ENCODE data around the gene KRTAP13-3.

Gene KRTAP13-3

GRCh38 chr21:30425826-30426225 is at the start of gene KRTAP13-3:
TSS of gene KRTAP13-3 (minus strand) at chr21:30425926. CDS start at chr21:30425912, 14 bp downstream.
- no peak for DNase-seq (ENCODE audit: low read depth)

DNA sequence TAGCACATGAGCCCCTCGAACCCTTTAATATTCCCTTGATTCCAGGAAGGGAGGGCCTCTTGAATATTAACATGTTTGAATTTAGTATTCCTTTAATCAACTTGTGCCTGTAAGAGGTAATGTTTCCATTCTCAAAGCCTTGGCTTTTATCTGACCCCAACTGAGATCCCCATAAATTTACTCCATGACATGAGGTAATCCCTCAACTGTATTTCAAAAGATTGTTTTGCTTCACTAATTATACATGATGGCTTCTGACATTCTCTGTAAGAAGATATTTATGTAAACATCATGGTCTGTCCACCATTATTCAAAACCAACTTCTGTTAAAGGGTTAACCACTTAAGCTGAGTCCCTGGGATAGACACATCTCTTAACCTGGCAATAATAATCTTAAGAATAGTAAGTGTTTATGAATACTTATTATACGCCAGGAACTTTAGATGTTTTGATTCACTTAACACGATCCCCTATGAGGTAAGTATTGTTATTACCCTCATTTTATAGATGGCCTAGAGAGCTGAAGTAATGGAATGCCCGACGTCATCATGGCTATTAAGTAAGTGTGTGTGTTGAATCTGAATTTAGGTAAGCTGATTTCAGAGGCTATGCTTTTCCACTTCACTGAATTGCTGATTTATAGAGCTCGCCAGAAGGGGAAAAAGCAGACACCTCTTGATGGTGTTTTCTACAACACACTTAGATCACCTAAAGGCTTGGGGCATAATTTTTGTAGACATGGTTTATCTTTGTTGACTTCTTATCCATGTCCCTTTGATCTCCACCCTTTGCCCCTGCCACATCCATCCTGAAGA is 43.4 kb upstream of the KRTAP13-3 start:
- DNase-seq (ENCODE audit: low read depth): no peak

- DNase-seq (ENCODE audit: low read depth): no peak
Observed at GRCh38 chr21:30463713-30464112, 38.0 kb upstream of the KRTAP13-3 start.

- no peak for DNase-seq (ENCODE audit: low read depth)
Observed at GRCh38 chr21:30448514-30448913, 22.8 kb upstream of the KRTAP13-3 start.

DNA sequence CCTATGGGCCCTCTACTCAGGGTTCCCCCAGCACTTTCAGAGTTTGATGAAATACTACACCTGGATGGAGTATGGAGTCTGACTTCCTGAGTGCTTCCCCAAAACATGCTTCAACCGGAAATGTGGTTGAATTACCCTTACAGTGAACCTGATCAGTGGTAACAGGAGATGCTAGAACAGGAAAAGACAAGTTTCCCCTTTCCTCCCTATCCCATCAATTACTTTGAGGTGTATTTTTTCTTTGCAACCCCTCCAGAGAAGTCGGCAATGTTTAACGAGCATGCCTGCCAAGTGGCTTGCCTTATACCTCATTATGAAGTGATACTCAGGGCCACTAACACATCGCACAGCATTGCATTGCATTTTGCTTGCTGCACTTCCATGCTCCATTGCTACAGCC is 21.3 kb upstream of the KRTAP13-3 start:
- no peak for DNase-seq (ENCODE audit: low read depth)

DNA sequence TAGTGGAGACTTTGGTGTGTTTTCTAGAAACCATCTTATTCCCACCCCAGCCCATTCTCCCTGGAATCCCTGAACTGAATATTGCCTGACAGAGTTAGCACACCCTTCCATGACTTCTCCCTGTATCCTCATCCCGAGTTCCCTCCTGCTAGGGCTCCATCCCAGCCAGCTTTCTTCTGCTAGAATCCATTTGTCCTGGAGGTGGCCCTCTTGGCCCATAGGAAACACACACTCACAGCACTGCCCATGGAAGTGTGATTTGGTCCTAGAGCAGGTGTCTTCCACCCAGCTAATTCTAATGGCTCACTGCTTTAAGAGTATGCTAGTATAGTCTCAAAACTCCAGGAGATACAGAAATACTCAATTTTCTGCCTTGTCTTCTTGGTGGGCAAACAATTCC is 18.5 kb upstream of the KRTAP13-3 start:
- no peak for DNase-seq (ENCODE audit: low read depth)

DNA sequence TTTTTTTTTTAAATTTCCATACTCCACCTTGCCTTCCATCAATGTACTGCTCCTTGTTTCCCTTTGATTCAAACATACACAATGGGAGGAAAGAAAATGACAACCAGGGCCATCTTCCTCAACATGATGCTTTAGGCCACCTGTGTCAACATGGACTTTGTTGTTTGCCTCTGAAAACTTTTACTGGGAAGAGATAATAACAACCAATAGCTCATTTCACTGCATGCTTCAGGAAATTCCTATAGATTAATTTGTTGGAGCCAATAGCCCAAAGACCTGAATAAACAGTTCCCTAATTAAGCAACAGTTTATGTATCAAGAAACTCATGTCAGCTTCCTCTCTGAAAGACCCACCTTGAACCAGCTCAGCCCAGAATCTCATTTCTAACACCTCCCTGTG is 17.5 kb upstream of the KRTAP13-3 start:
- DNase-seq (ENCODE audit: low read depth): no peak

DNA sequence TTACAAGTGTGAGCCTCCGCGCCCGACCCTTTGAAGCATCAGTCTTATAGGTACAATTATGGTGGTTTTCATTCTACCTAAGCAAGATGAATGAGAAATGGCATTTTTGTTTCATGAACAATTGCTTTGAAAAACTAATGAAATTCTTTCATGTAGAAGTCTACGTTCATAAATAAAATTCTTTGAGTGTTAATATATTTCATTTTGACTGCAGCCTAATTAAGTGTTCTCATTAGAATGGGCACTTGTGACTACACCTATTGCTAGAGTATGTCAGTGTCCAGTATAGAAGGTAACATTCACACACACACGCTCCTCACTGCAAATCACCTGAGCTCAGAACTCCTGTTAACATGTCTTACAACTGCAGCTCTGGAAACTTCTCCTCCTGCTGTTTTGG is 14.2 kb upstream of the KRTAP13-3 start, which contains the start of gene KRTAP15-1:
Gene KRTAP15-1, plus strand, starts transcription at position 301 of the 400 bp plus-strand sequence. Its CDS starts 53 bp downstream, at position 354.
- no peak for DNase-seq (ENCODE audit: low read depth)

GRCh38 chr21:30437010-30437565 is 11.4 kb upstream of the KRTAP13-3 start:
- DNase-seq (ENCODE audit: low read depth): no peak

DNA sequence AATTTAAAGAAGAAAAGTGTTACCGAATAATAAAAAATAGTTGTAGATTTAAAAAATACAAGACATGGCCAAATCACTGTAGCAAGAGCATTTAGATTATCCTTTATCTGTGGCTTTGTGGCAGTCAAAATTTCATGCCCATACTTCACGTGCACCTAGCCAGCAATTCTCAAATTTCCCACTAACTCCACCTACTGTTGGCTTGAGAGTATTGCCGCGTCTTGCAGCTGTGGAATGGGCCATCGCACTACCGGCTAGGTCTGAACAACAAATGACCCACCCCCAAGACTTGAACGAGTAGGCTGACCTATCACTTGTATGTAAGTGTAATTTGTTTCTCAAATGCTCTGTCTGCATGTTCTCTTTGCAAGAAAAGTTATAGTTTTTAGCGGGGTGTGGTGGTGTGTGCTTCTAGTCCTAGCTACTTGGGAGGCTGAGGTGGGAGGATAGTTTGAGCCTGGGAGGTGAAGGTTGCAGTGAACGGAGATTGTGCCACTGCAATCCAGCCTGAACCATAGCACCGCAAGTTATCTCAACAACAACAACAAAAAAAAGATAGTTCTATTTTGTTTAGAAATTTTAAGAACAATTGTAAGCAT is 8.4 kb upstream of the KRTAP13-3 start:
- no peak for DNase-seq (ENCODE audit: low read depth)

DNA sequence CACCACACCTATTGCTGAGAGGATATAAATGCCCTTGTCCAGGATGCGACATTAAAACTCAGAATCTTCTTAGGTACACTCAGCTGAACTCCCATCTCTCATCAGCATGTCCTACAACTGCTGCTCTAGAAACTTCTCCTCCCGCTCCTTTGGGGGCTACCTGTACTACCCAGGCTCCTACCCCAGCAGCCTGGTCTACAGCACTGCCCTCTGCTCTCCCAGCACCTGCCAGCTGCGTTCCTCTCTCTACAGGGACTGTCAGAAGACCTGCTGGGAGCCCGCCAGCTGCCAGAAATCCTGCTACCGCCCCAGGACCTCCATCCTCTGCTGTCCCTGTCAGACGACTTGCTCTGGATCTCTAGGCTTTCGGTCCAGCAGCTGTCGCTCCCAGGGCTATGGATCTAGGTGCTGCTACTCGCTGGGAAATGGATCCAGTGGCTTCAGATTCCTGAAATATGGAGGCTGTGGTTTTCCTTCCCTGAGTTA is 4.5 kb upstream of the KRTAP13-3 start, which contains the start of gene KRTAP13-4:
Gene KRTAP13-4, plus strand, starts transcription at position 51 of the 486 bp plus-strand sequence. Its CDS starts 56 bp downstream, at position 107.
- DNase-seq (ENCODE audit: low read depth): no peak

DNA sequence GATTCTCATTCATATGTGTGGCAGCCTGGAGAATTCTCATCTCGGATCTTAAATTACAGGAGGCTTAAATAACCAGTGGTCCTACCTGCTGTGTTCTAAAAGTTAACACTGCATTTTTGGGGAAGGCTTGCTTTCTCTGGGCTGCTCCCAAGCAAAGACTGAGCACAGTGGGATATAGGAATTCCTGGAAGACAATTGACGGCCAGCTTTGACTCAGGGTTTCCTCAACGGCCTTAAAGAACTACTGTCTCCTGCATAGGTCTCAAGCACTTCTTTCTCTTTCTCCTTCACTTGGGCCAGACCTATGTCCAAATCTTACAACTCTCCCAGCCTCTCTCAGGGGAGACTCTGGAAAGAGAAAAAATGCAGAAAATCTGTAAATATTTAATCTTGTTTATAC is 1.0 kb upstream of the KRTAP13-3 start:
- DNase-seq (ENCODE audit: low read depth): no peak

GRCh38 chr21:30415993-30416392 is 9.7 kb downstream of the KRTAP13-3 start:
- DNase-seq (ENCODE audit: low read depth): no peak

GRCh38 chr21:30408782-30409494 is 16.8 kb downstream of the KRTAP13-3 start:
- DNase-seq (ENCODE audit: low read depth): no peak

- DNase-seq (ENCODE audit: low read depth): no peak
Observed at GRCh38 chr21:30395731-30396130, 30.0 kb downstream of the KRTAP13-3 start, which contains the start of gene KRTAP13-1. TSS of gene KRTAP13-1 (plus strand) at chr21:30396031. CDS start at chr21:30396087, 56 bp downstream.

GRCh38 chr21:30391492-30392025 is 34.2 kb downstream of the KRTAP13-3 start:
- no peak for DNase-seq (ENCODE audit: low read depth)

DNA sequence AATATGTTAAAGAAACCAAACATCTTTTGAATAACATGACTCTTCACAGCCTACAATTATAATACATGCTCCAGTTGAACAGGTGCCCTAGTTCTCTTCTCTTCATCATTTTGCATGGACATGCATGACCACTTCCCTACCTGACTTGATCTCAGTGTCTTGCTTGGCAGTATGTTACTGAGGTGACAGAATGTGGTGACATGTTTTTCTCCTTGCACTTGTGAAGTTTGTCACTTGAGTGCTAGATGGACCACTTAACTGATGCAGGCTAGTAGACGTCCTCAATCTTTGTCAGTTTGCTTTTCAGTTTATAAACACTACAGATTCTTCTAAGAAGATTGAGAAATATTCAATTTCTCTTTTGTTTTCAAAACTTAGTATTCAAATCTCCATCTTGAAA is 43.5 kb downstream of the KRTAP13-3 start:
- DNase-seq (ENCODE audit: low read depth): no peak
